ENCODE measurements around the gene PER1. TPM values are rescaled to one million over a fixed set of nuclear protein-coding genes. Genes with fewer than 3 reads are reported as not detected.

Gene PER1
- total and polyA plus RNA-seq, 9 of the 15 experiments (the other 6 are each of a cell fraction or from before 2014, with no cell fraction given), result 0.13 to 26.0 (median 3.4) TPM

- 0 out of 4 replicates have a peak, but pooled peaks of 1 of the 2 experiments have one; percentile 28 for TF ChIP-seq FOXA3 (CRISPR knock-in tag; conservative IDR thresholded peaks at IDR 0.05 in 1 of 2, IDR thresholded peaks at IDR 0.05 in 1 of 2)
- no peak for TF ChIP-seq SMARCA4 (IDR thresholded peaks at IDR 0.05)
- TF ChIP-seq XRCC5 (IDR thresholded peaks at IDR 0.05; ENCODE audit: low read depth, low read length), result 0 out of 2 replicates have a peak, but pooled peaks have one; percentile 1
- TF ChIP-seq KDM5B (IDR thresholded peaks at IDR 0.05; ENCODE audit: insufficient replicate concordance, low read depth, low read length), result peak; percentile 20
- no peak for TF ChIP-seq MLX (CRISPR knock-in tag; conservative IDR thresholded peaks at IDR 0.05)
- TF ChIP-seq DEAF1 (CRISPR knock-in tag; IDR thresholded peaks at IDR 0.05), result no peak
- no peak for TF ChIP-seq ETS2 (tag; IDR thresholded peaks at IDR 0.05; ENCODE audit: borderline replicate concordance, poor library complexity, severe bottlenecking)
- TF ChIP-seq DIDO1 (tag; IDR thresholded peaks at IDR 0.05; ENCODE audit: low read depth), result no peak
- no peak for TF ChIP-seq ZBTB8A (IDR thresholded peaks at IDR 0.05; ENCODE audit: partially characterized antibody)
- no peak for TF ChIP-seq NKRF (IDR thresholded peaks at IDR 0.05; ENCODE audit: borderline replicate concordance)
- TF ChIP-seq EGR1 (conservative IDR thresholded peaks at IDR 0.05), result peak; percentile 63
- TF ChIP-seq E2F6 (IDR thresholded peaks at IDR 0.05; ENCODE audit: borderline replicate concordance in 1 of 2, extremely low read depth in 1 of 2, insufficient read depth in 1 of 2, insufficient read length in 1 of 2, low read depth in 1 of 2, low read length in 1 of 2, poor library complexity in 1 of 2, severe bottlenecking in 1 of 2), result no peak
- TF ChIP-seq NCOA1 (IDR thresholded peaks at IDR 0.05; ENCODE audit: low read depth), result no peak
- TF ChIP-seq EP400 (IDR thresholded peaks at IDR 0.05), result no peak
- no peak for TF ChIP-seq HOMEZ (CRISPR knock-in tag; IDR thresholded peaks at IDR 0.05)
Observed at GRCh38 chr17:8189041-8189710, 37.0 kb upstream of the PER1 start (continued).

Measured in K562 (cell line).